HUES48 (cell line): ENCODE results near the gene MZT2B.
"Not testable (repeated sequence)": the region's sequence is repeated elsewhere in the genome, so short reads cannot be mapped to it uniquely, and the experiment has no call there.

Source experiments
- H3K27ac ChIP-seq: one replicate; pipeline ENCODE4 v1.7.0; 2013; ENCODE audit warnings: low read depth, low read length, inconsistent platforms
- H3K27me3 ChIP-seq: 2 replicates; pipeline ENCODE4 v1.6.1; 2013; ENCODE audit warnings: mild to moderate bottlenecking, low read length; ENCODE audit not compliant: control insufficient read depth, insufficient read depth
- H3K36me3 ChIP-seq: 2 replicates; pipeline ENCODE4 v1.6.1; 2013; ENCODE audit warnings: low read length; ENCODE audit not compliant: control insufficient read depth, insufficient read depth
- H3K4me1 ChIP-seq: 2 replicates; pipeline ENCODE4 v1.6.1; 2013; ENCODE audit warnings: mild to moderate bottlenecking, low read length; ENCODE audit not compliant: control insufficient read depth, insufficient read depth
- H3K4me3 ChIP-seq: 2 replicates; pipeline ENCODE4 v1.5.1; 2013; ENCODE audit warnings: mild to moderate bottlenecking, low read depth, low read length
- H3K9ac ChIP-seq: 2 replicates; pipeline ENCODE4 v1.6.1; 2013; ENCODE audit warnings: mild to moderate bottlenecking, low read depth, low read length, moderate library complexity
- H3K9me3 ChIP-seq: 2 replicates; pipeline ENCODE4 v1.6.1; 2013; ENCODE audit warnings: low read length; ENCODE audit not compliant: control insufficient read depth, insufficient read depth

Gene MZT2B

GRCh38 chr2:130154423-130154770 is 27.7 kb upstream of the MZT2B start:
- H3K27ac ChIP-seq, H3K27me3 ChIP-seq, H3K9ac ChIP-seq, H3K9me3 ChIP-seq, H3K4me3 ChIP-seq, H3K4me1 ChIP-seq: not testable (repeated sequence)
- peaks cover 37% of the 10 kb centered on the region for H3K36me3 ChIP-seq

GRCh38 chr2:130154773-130155765 is 27.0 kb upstream of the MZT2B start:
- Histone ChIP-seq H3K9ac (no peak overlapping the region), H3K4me1 (no peaks in the 10 kb centered on the region), H3K9me3 (no peaks in the 10 kb centered on the region), H3K4me3 (no peak overlapping the region), H3K27ac (no peak overlapping the region), H3K36me3 (peaks cover 43% of the 10 kb centered on the region), H3K27me3 (no peaks in the 10 kb centered on the region)

GRCh38 chr2:130155956-130156623 is 26.0 kb upstream of the MZT2B start:
- H3K36me3 ChIP-seq: peaks cover 45% of the 10 kb centered on the region
- H3K4me1 ChIP-seq, H3K27me3 ChIP-seq, H3K4me3 ChIP-seq, H3K9me3 ChIP-seq, H3K27ac ChIP-seq, H3K9ac ChIP-seq: not testable (repeated sequence)

GRCh38 chr2:130156624-130157004 is 25.4 kb upstream of the MZT2B start:
- H3K9ac ChIP-seq: no peak overlapping the region
- no peaks in the 10 kb centered on the region for H3K27me3 ChIP-seq
- no peak overlapping the region for H3K27ac ChIP-seq
- no peaks in the 10 kb centered on the region for H3K4me1 ChIP-seq
- H3K4me3 ChIP-seq: no peak overlapping the region
- H3K9me3 ChIP-seq: no peaks in the 10 kb centered on the region
- H3K36me3 ChIP-seq: peaks cover 44% of the 10 kb centered on the region

- H3K36me3 ChIP-seq: peaks cover 38% of the 10 kb centered on the region
- not testable (repeated sequence) for H3K27ac ChIP-seq
Observed at GRCh38 chr2:130157354-130157753, 24.7 kb upstream of the MZT2B start.

GRCh38 chr2:130157825-130158514 is 24.1 kb upstream of the MZT2B start:
- not testable (repeated sequence) for H3K4me3 ChIP-seq, H3K9me3 ChIP-seq, H3K9ac ChIP-seq, H3K4me1 ChIP-seq, H3K27me3 ChIP-seq, H3K27ac ChIP-seq
- H3K36me3 ChIP-seq: peaks cover 38% of the 10 kb centered on the region

More at GRCh38 chr2:130157354-130157753, 24.7 kb upstream of the MZT2B start:
- H3K27me3 ChIP-seq, H3K4me3 ChIP-seq, H3K4me1 ChIP-seq, H3K9me3 ChIP-seq, H3K9ac ChIP-seq: not testable (repeated sequence)

GRCh38 chr2:130158631-130159030 is 23.4 kb upstream of the MZT2B start:
- Histone ChIP-seq H3K9ac (no peak overlapping the region), H3K36me3 (peaks cover 38% of the 10 kb centered on the region), H3K4me3 (no peak overlapping the region), H3K9me3 (no peaks in the 10 kb centered on the region), H3K27ac (no peak overlapping the region), H3K4me1 (no peaks in the 10 kb centered on the region), H3K27me3 (no peaks in the 10 kb centered on the region)

GRCh38 chr2:130159376-130159775 is 22.7 kb upstream of the MZT2B start:
- not testable (repeated sequence) for H3K9me3 ChIP-seq, H3K4me3 ChIP-seq, H3K4me1 ChIP-seq, H3K27me3 ChIP-seq, H3K9ac ChIP-seq, H3K27ac ChIP-seq
- H3K36me3 ChIP-seq: peaks cover 40% of the 10 kb centered on the region

- H3K9ac ChIP-seq: no peak overlapping the region
- no peaks in the 10 kb centered on the region for H3K9me3 ChIP-seq
- no peaks in the 10 kb centered on the region for H3K27me3 ChIP-seq
- no peaks in the 10 kb centered on the region for H3K4me1 ChIP-seq
- no peak overlapping the region for H3K4me3 ChIP-seq
- no peak overlapping the region for H3K27ac ChIP-seq
- peaks cover 43% of the 10 kb centered on the region for H3K36me3 ChIP-seq
Observed at GRCh38 chr2:130160131-130160530, 21.9 kb upstream of the MZT2B start.

- H3K27ac ChIP-seq, H3K27me3 ChIP-seq, H3K9ac ChIP-seq, H3K9me3 ChIP-seq, H3K4me3 ChIP-seq, H3K4me1 ChIP-seq: not testable (repeated sequence)
- peaks cover 49% of the 10 kb centered on the region for H3K36me3 ChIP-seq
Observed at GRCh38 chr2:130160838-130161705, 21.0 kb upstream of the MZT2B start.
